Spinal cord (tissue), 10 donors: ENCODE data around the gene FCRL3. TPM values are rescaled to one million over a fixed set of nuclear protein-coding genes. Genes with fewer than 3 reads are reported as not detected.
A peak's percentile ranks its signal among the peaks of the same experiment; 100 is the strongest.
"Not testable (repeated sequence)": the region's sequence is repeated elsewhere in the genome, so short reads cannot be mapped to it uniquely, and the experiment has no call there.

Experiments
- DNase-seq, 6 donors: peaks; one replicate each; pipeline versions ENCODE4 v3.0.0 to v3.0.0-alpha.2; 2013 to 2015; ENCODE audit warnings: low spot score in 6 of 6, low read depth in 4 of 6
- H3K27ac ChIP-seq: one replicate; pipeline ENCODE4 v1.5.1; 2013; ENCODE audit warnings: low read depth, low read length, control low read depth
- H3K27me3 ChIP-seq: one replicate; pipeline ENCODE4 v1.6.1; 2013; ENCODE audit warnings: low read length; ENCODE audit not compliant: control insufficient read depth, insufficient read depth
- H3K36me3 ChIP-seq: one replicate; pipeline ENCODE4 v1.6.1; 2013; ENCODE audit warnings: low read length; ENCODE audit not compliant: control insufficient read depth, insufficient read depth
- H3K4me1 ChIP-seq: one replicate; pipeline ENCODE4 v1.6.1; 2013; ENCODE audit warnings: low read length; ENCODE audit not compliant: control insufficient read depth, insufficient read depth
- H3K4me3 ChIP-seq: one replicate; pipeline ENCODE4 v1.5.1; 2013; ENCODE audit warnings: low read depth, low read length, control low read depth
- H3K9me3 ChIP-seq: one replicate; pipeline ENCODE4 v1.6.1; 2013; ENCODE audit warnings: low read length; ENCODE audit not compliant: control insufficient read depth, insufficient read depth
- WGBS: methylation state at CpG from one replicate; pipeline ENCODE4 v1.1.5; 2013; ENCODE audit warnings: missing lambda C conversion rate; ENCODE audit not compliant: insufficient coverage; 5-methylcytosine and 5-hydroxymethylcytosine counted together
- long read RNA-seq, 4 donors: transcript quantifications; one replicate each; lab custom pipeline, GENCODE V29; 2026
- polyA plus RNA-seq, 2 donors: library from polyadenylated mRNA; unstranded; fragments of 120-200 nt; gene quantifications; one replicate each; pipeline ENCODE4 v1.2.1, GENCODE V29; 2013; ENCODE audit not compliant: insufficient read length in 2 of 2
- total RNA-seq, 2 donors: library from RNA; depleted of rRNA in 1 of 2; stranded (reverse); fragments of 120-200 nt in 1 of 2; fragments of >200 nt in 1 of 2; gene quantifications; one replicate each; pipeline versions ENCODE4 v1.2.3 to v1.2.4, GENCODE V29; 2013 to 2014
- donor health status: healthy.

FCRL3 gene, protein sequence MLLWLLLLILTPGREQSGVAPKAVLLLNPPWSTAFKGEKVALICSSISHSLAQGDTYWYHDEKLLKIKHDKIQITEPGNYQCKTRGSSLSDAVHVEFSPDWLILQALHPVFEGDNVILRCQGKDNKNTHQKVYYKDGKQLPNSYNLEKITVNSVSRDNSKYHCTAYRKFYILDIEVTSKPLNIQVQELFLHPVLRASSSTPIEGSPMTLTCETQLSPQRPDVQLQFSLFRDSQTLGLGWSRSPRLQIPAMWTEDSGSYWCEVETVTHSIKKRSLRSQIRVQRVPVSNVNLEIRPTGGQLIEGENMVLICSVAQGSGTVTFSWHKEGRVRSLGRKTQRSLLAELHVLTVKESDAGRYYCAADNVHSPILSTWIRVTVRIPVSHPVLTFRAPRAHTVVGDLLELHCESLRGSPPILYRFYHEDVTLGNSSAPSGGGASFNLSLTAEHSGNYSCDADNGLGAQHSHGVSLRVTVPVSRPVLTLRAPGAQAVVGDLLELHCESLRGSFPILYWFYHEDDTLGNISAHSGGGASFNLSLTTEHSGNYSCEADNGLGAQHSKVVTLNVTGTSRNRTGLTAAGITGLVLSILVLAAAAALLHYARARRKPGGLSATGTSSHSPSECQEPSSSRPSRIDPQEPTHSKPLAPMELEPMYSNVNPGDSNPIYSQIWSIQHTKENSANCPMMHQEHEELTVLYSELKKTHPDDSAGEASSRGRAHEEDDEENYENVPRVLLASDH
- total RNA-seq: under 1 TPM in 1 of 2 donors, not detected in 1; under 0.01 TPM
- polyA plus RNA-seq: not detected
- long read RNA-seq, donor 1: 0 reads
- long read RNA-seq, donor 2: 0 reads
- long read RNA-seq, donor 3: 0 reads
- long read RNA-seq, donor 4: 0 reads

DNA sequence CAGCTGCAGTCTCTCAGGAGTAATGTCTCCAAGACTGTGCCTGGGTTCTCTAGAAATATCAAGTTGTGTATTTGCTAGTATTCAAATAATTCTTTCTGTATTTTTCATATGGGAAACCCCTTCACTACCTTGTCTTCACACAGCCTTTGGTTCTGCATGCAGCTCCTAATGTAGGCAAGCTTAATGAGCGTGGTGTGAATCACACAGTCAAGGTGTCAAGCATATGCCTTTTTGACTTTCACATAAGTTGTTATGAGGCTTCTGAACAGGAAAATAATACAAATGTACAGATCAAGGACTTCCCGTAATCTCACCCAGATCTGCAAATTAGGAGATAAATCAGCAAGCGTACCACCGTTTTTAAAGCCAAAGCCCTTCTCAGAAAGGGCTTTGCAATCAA lies at the start of gene FCRL3:
FCRL3 (minus strand) TSS at position 38 of the 400 bp plus-strand sequence. CDS start 280 bp downstream, outside the sequence.
- H3K27ac ChIP-seq: no peak within 1 kb of the TSS
- no peaks in the 10 kb centered on the region for H3K9me3 ChIP-seq
- WGBS: 88% methylated on average over 3 of the region's 4 CpGs
- H3K36me3 ChIP-seq: no peaks in the 10 kb centered on the region
- no peaks in the 10 kb centered on the region for H3K27me3 ChIP-seq
- H3K4me1 ChIP-seq: no peaks in the 10 kb centered on the region
- DNase-seq: peak in 1 of 6 donors; percentile 33
- H3K4me3 ChIP-seq: no peak within 1 kb of the TSS

DNA sequence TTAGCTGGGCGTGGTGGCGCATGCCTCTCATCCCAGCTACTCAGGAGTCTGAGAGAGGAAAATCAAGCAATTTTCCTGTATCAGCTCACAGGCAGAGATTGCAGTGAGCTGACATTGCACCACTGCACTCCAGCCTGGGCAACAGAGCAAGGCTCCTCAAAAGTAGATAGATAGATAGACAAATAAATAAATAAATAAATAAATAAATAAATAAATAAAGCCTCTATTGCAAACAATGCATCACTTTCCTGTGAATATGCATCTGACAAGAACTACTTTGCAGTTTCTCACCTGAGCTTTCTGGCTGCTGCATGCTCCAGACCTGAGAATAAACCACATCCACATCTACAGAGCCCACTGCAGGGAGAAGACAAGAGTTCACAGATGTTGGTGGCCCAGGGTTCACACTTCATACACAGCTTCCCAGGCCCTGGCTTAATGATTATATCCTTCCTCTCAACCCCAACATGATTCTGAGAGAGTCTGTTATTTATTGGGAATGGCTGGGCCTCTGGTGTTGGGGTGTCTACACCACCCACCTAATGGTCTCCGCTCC lies 47.8 kb upstream of the FCRL3 start:
- Histone ChIP-seq H3K9me3 (no peaks in the 10 kb centered on the region), H3K36me3 (no peaks in the 10 kb centered on the region), H3K4me1 (no peaks in the 10 kb centered on the region), H3K27me3 (no peaks in the 10 kb centered on the region), H3K4me3 (no peak overlapping the region), H3K27ac (no peak overlapping the region)
- DNase-seq: no peak
- 100% methylated on average over 2 of the region's 3 CpGs for WGBS

DNA sequence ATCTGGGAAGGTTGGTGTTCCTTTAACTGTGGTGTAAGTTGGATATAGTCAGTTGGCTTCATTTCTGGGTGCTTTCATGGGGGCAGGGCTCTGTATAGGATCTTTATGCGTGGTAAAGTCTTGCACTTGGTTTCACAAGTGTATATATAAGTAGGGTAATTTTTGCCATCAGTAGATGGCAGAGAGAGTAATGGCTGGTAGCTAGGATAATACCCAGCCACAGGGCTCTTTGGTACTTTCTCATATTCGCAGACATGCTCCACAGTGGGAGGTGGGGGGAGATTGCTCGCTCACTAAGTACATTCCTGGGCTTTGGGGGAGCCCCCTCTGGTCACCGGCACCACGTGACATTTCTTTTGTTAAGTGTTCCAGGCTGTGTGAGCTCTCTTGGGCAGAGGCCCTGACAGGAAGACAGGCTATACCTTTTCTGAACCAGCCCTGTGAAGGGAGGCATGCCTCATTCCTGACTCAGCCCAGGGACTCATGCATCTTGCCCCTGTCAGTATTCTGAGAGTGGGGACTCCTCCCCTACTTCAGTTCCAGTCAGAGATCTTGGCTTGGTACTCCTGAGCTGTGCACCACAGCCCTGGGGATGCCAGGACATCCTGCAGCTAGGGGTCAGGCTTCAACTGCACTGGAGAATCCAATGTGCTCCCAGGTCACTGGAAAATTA lies 38.8 kb upstream of the FCRL3 start:
- no peak overlapping the region for H3K27ac ChIP-seq
- H3K4me1 ChIP-seq: no peaks in the 10 kb centered on the region
- 59% methylated on average over 4 of the region's 5 CpGs for WGBS
- no peaks in the 10 kb centered on the region for H3K27me3 ChIP-seq
- DNase-seq: no peak
- no peak overlapping the region for H3K4me3 ChIP-seq
- no peaks in the 10 kb centered on the region for H3K36me3 ChIP-seq
- H3K9me3 ChIP-seq: no peaks in the 10 kb centered on the region

DNA sequence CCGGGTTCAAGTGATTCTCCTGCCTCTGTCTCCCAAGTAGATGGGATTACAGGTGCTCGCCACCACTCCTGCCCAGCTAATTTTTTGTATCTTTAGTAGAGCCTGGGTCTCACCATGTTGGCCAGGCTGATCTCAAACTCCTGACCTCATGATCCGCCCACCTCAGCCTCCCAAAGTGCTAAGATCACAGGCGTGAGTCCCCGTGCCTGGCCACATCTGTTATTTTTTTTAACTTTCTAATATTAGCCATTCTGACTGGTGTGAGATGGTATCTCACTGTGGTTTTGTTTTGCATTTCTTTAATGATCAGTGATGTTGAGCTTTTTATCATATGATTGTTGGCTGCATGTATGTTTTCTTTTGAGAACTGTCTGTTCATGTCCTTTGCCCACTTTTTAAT lies 35.4 kb upstream of the FCRL3 start:
- 92% methylated on average over 3 of the region's 5 CpGs for WGBS
- not testable (repeated sequence) for H3K9me3 ChIP-seq, H3K4me1 ChIP-seq, H3K36me3 ChIP-seq, H3K4me3 ChIP-seq, H3K27ac ChIP-seq, DNase-seq, H3K27me3 ChIP-seq

DNA sequence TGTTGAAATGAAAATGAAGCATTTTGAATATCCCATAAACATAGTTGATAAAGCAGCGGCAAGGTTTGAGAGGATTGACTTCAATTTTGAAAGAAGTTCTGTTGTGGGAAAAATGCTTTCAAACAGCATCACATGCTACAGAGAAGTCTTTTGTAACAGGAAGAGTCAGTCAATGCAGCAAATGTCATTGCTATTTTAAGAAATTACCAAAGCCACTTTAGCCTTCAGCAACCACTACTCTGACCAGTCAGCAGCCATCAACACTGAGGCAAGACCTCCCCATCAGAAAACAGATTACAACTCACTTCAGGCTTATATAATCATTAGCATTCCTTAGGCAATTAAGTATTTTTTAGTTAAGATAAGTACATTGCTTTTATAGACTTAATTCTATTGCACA lies 33.8 kb upstream of the FCRL3 start:
- Histone ChIP-seq H3K9me3 (peaks cover 4% of the 10 kb centered on the region), H3K4me1 (no peaks in the 10 kb centered on the region), H3K27me3 (no peaks in the 10 kb centered on the region), H3K27ac (no peak overlapping the region), H3K36me3 (no peaks in the 10 kb centered on the region), H3K4me3 (no peak overlapping the region)
- WGBS: no CpG with 5 or more reads among the region's 1 CpG
- DNase-seq: no peak

DNA sequence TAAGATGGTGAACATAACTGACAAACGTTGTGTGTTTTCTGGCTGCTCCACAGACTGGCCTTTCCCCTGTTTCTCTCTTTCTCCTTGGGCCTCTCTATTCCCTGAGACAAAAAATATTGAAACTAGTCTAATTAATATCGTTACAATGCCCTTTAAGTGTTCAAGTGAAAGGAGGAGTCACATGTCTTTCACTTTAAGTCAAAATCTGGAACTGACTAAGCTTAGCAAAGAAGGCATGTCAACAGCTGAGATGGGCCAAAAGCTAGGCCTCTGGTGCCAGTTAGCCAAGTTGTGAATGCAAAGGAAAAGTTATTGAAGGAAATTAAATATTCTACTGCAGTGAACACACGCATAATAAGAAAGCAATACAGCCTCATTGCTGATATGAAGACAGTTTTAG lies 32.2 kb upstream of the FCRL3 start:
- no peak overlapping the region for H3K27ac ChIP-seq
- WGBS: no CpG with 5 or more reads among the region's 3 CpGs
- DNase-seq: no peak
- H3K4me1 ChIP-seq: no peaks in the 10 kb centered on the region
- H3K9me3 ChIP-seq: peaks cover 4% of the 10 kb centered on the region
- H3K27me3 ChIP-seq: no peaks in the 10 kb centered on the region
- no peaks in the 10 kb centered on the region for H3K36me3 ChIP-seq
- no peak overlapping the region for H3K4me3 ChIP-seq

DNA sequence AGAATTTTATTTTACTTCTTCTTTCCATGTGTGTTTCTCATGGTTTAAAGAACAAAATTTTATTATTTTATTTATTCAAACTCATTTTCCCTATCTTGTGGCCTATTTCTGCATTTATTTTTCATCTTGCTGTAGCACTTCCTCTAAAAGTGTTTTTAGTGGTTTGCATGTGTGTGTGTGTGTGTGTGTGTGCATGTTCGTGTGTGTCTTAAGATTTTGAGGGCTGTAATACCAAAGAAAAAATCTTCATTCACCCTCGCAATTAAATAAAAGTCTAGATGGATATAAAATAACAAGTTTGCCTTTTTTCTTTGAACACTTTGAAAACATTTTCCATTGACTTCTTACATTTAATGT lies 24.6 kb upstream of the FCRL3 start:
- no peak for DNase-seq
- Histone ChIP-seq H3K27me3 (no peaks in the 10 kb centered on the region), H3K4me3 (no peak overlapping the region), H3K9me3 (peaks cover 9% of the 10 kb centered on the region), H3K36me3 (no peaks in the 10 kb centered on the region), H3K27ac (no peak overlapping the region), H3K4me1 (no peaks in the 10 kb centered on the region)
- WGBS: no CpG with 5 or more reads among the region's 2 CpGs

DNA sequence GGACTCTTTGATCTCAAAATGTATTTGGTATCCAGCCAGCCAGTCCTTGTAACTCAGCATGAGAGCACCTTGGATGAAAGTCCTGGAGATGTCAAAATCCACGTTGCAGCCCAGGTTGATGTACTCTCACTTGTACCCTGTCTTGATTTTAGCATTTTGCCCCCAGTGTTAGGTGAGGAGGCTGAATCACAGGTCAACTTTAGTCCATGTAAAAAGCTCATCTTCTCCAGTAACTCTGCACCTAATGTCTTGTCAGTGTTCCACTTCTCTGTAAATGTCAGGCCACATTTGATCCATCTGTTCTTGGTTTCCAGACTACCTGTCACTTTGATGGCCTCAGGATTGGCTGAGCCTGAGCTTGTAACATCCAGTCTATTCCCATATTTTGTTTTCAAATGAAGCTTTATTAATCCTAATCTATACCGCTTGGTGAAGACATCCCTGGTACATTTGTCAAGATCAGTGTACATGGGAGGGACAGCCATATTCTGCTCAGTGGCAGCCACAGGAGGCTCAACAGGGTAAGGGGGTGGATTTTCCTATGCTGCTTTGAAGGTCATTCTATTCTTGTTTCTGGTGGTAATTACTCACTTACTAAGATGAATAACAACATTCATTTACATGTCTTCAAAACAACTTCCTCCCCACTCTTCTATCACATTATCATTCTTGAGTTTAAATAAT lies 24.1 kb upstream of the FCRL3 start:
- no peaks in the 10 kb centered on the region for H3K36me3 ChIP-seq
- 80% methylated on average over 1 of the region's 2 CpGs for WGBS
- H3K27me3 ChIP-seq: no peaks in the 10 kb centered on the region

DNA sequence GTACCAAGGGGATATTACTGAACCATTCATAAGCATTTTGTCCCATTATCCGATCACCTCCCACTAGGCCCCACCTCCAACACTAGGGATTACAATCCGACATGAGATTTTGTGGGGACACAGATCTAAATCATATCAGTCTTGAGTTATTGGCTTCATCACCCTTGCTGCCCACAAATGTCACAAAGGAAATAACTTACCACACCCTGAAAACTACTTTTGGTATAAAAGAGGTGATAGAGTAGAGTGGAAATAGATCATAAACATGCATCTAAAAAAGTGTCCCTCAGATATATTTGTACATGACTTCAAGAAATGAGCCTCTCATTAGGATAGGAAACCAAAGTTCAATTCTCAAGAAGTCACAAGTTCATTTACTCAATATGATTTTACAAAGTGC lies 22.6 kb upstream of the FCRL3 start:
- Histone ChIP-seq H3K27me3 (no peaks in the 10 kb centered on the region), H3K9me3 (peaks cover 9% of the 10 kb centered on the region), H3K27ac (no peak overlapping the region), H3K36me3 (no peaks in the 10 kb centered on the region), H3K4me3 (no peak overlapping the region), H3K4me1 (no peaks in the 10 kb centered on the region)
- 80% methylated on average over 1 of the region's 2 CpGs for WGBS
- DNase-seq: no peak

More for the DNA sequence above, 24.1 kb upstream of the FCRL3 start:
- no peak overlapping the region for H3K4me3 ChIP-seq
- H3K27ac ChIP-seq: no peak overlapping the region
- peaks cover 9% of the 10 kb centered on the region for H3K9me3 ChIP-seq
- no peaks in the 10 kb centered on the region for H3K4me1 ChIP-seq
- no peak for DNase-seq
